SK-N-MC (cell line): ENCODE measurements around the gene NR4A3.

Experiments
- EZH2 ChIP-seq: fragments of 200-600 bp; sonication (generic); IDR thresholded peaks from one replicate; pipeline ENCODE4 v1.6.1; 2017; ENCODE audit warnings: antibody characterized with exemption
- FOXP2 ChIP-seq: optimal IDR thresholded peaks from 2 replicates; pipeline ENCODE3; 2011; ENCODE audit warnings: mild to moderate bottlenecking, moderate library complexity; ENCODE audit not compliant: insufficient read depth; ENCODE audit errors: extremely low read length, control extremely low read depth
- POLR2AphosphoS5 ChIP-seq: IDR thresholded peaks from 2 replicates; pipeline ENCODE4 v1.6.1; 2012; ENCODE audit warnings: mild to moderate bottlenecking, low read depth, low read length, borderline replicate concordance

- TF ChIP-seq POLR2AphosphoS5 (no peak), EZH2 (no peak), FOXP2 (no peak)
These were observed 34.1 kb upstream of the NR4A3 start for GRCh38 chr9:99787556-99787955.
